ENCODE results near the gene DCDC2C. TPM values are rescaled to one million over a fixed set of nuclear protein-coding genes. Genes with fewer than 3 reads are reported as not detected.
"Not testable (repeated sequence)": the region's sequence is repeated elsewhere in the genome, so short reads cannot be mapped to it uniquely, and the experiment has no call there.

DCDC2C gene
- total RNA-seq, 4 donors from 2014 or later, result not detected

DNA sequence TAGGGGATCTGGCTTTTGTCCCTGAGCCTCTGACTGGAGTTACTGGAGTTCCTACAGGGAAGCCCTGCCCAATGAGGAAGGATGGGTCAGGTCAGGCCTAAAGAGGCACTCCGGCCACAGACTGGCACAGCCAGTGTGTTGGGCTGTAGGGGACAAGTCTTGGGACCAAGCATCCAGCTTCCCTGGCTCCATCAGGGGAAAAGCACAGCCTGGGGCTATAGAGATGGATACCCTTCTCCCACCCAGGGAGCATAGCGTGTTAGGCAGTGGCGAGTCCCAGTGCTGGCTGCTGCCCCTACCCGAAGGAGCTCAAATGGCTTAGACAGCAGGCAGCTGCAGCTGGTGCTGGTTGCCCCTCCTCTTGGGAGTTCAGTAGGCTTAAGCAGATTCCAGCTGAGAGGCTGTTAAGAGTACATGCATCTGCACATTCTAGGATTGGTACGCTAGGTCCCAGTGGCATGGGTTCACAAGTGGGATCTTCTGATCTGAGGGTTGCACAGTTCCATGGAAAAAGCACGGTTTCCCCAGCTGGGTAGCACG lies 111.4 kb downstream of the DCDC2C start:
- no peaks in the 10 kb centered on the region for H3K36me3 ChIP-seq
- no peaks in the 10 kb centered on the region for H3K9me3 ChIP-seq
- no peaks in the 10 kb centered on the region for H3K27me3 ChIP-seq
- intact Hi-C loops (cut with DNase I; ENCODE audit: low total_unique reads), result no loop called here
- no peak overlapping the region for H3K27ac ChIP-seq
- no peak for DNase-seq
- TF ChIP-seq CTCF (IDR thresholded peaks at IDR 0.05), result no peak
- no peak for TF ChIP-seq POLR2A (IDR thresholded peaks at IDR 0.05)
- H3K4me1 ChIP-seq, result no peaks in the 10 kb centered on the region
- H3K4me3 ChIP-seq, result no peak overlapping the region

GRCh38 chr2:3817144-3817543 lies 113.8 kb downstream of the DCDC2C start:
- H3K4me3 ChIP-seq; H3K27me3 ChIP-seq; DNase-seq; H3K4me1 ChIP-seq; intact Hi-C loops (cut with DNase I; ENCODE audit: low total_unique reads); H3K9me3 ChIP-seq; H3K36me3 ChIP-seq; H3K27ac ChIP-seq: not testable (repeated sequence)

DNA sequence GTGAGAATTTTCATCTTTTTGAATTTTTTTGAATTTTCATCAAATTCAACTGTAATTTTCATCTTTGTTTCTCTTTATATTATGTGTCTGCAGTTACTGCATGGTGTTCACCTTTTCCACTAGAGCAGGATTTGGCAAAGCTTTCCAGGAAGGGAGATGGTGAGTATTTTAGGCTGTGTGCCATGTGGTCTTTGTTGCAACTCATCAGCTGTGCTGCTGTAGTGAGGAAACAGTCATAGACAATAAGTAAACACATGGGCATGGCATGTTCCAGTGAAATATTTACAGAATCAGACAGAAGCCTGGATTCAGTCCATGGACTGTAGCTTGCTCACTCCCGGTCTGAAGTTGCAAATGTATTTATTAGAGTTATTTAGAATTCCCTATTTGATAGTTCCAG lies 120.4 kb downstream of the DCDC2C start:
- Histone ChIP-seq H3K27ac (no peak overlapping the region), H3K27me3 (no peaks in the 10 kb centered on the region), H3K36me3 (no peaks in the 10 kb centered on the region), H3K4me1 (no peaks in the 10 kb centered on the region), H3K9me3 (no peaks in the 10 kb centered on the region), H3K4me3 (no peak overlapping the region)
- TF ChIP-seq POLR2A (IDR thresholded peaks at IDR 0.05) (no peak), CTCF (IDR thresholded peaks at IDR 0.05) (no peak)
- intact Hi-C loops (cut with DNase I; ENCODE audit: low total_unique reads), result no loop called here
- no peak for DNase-seq

GRCh38 chr2:3827673-3828575 lies 124.5 kb downstream of the DCDC2C start:
- TF ChIP-seq CTCF (IDR thresholded peaks at IDR 0.05) (no peak), POLR2A (IDR thresholded peaks at IDR 0.05) (no peak)
- intact Hi-C loops (cut with DNase I; ENCODE audit: low total_unique reads), result no loop called here
- Histone ChIP-seq H3K36me3 (no peaks in the 10 kb centered on the region), H3K4me1 (no peaks in the 10 kb centered on the region), H3K27me3 (no peaks in the 10 kb centered on the region), H3K27ac (no peak overlapping the region), H3K4me3 (no peak overlapping the region), H3K9me3 (no peaks in the 10 kb centered on the region)
- no peak for DNase-seq

DNA sequence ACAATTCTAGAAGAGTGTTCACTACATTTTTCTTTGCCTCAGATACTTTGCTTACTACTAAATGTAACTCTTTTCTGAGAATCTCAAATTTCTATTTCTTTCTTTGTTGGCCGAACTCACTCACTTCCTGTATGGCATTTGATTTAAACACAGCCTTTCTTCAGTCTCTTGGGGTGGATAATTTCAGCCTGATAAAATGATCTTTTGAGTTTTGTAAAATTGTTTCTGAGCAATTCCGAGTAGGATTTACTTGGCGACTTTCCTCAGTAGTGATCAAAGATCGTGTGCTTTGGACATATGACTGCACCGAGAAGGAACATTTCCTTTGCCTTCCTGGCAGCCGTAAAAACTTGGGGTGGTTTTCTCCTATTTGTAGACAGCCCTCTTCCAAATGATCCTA lies 127.4 kb downstream of the DCDC2C start:
- Histone ChIP-seq H3K4me3 (no peak overlapping the region), H3K36me3 (no peaks in the 10 kb centered on the region), H3K27me3 (peaks cover 0 to 5% of the 10 kb centered on the region in 2 donors), H3K4me1 (no peaks in the 10 kb centered on the region), H3K27ac (no peak overlapping the region), H3K9me3 (no peaks in the 10 kb centered on the region)
- DNase-seq, result no peak
- intact Hi-C loops (cut with DNase I; ENCODE audit: low total_unique reads), result no loop called here
- TF ChIP-seq POLR2A (IDR thresholded peaks at IDR 0.05) (no peak), CTCF (IDR thresholded peaks at IDR 0.05) (no peak)

Measured in uterus (tissue), 4 donors.